Panc1 (cell line): Measurements from ENCODE around the gene ITPR3. TPM values are rescaled to one million over a fixed set of nuclear protein-coding genes. Genes with fewer than 3 reads are reported as not detected.

ENCODE experiments used
- ATAC-seq: fragments of 200-7000 bp; cut with Tn5 transposase; 2 replicates; pipeline ENCODE4 v1.9.1; 2020; ENCODE audit warnings: mild to moderate bottlenecking, moderate library complexity
- BruUV-seq: library from RNA; stranded (reverse); fragments of 400-500 nt; replicated peaks from 2 replicates; lab custom pipeline; 2021; lab: Mats Ljungman, UMichigan
- CTCF ChIA-PET: fragments of 300-600 bp; sonication (Branson Sonifier 250); formaldehyde crosslinking; loops from one replicate; lab custom pipeline; 2022; ENCODE audit warnings: antibody characterized with exemption; lab: Charles Lee
- POLR2A ChIA-PET: fragments of 300-600 bp; sonication (Branson Sonifier 250); formaldehyde crosslinking; loops from one replicate; lab custom pipeline; 2022; ENCODE audit warnings: antibody characterized with exemption; lab: Charles Lee
- DNase-seq: peaks from one replicate; pipeline ENCODE4 v3.0.0-alpha.2; 2010; ENCODE audit warnings: low read depth, low spot score
- H3K27ac ChIP-seq: 2 replicates; pipeline ENCODE4 v1.5.1; 2011; ENCODE audit warnings: mild to moderate bottlenecking, low read length, inconsistent platforms
- H3K27me3 ChIP-seq: fragments of 200-500 bp; sonication (Bioruptor generic); 2 replicates; pipeline ENCODE4 v1.6.0; 2014; ENCODE audit warnings: low read length, inconsistent platforms; ENCODE audit not compliant: control insufficient read depth, insufficient read depth
- H3K36me3 ChIP-seq: fragments of 200-500 bp; sonication (Bioruptor generic); 2 replicates; pipeline ENCODE4 v1.5.1; 2014; ENCODE audit warnings: inconsistent platforms, mild to moderate bottlenecking, low read length, moderate library complexity; ENCODE audit not compliant: control insufficient read depth, insufficient read depth
- H3K4me1 ChIP-seq: 2 replicates; pipeline ENCODE4 v1.5.1; 2011; ENCODE audit warnings: inconsistent platforms, mild to moderate bottlenecking, low read length, moderate library complexity; ENCODE audit not compliant: control insufficient read depth, insufficient read depth
- H3K4me3 ChIP-seq, 2 experiments: 2 replicates each; pipeline ENCODE4 v1.5.1; 2011 to 2012; ENCODE audit warnings: low read depth in 2 of 2, low read length in 2 of 2, mild to moderate bottlenecking in 2 of 2, inconsistent platforms in 1 of 2, moderate library complexity in 1 of 2
- H3K9me3 ChIP-seq: fragments of 200-500 bp; sonication (Bioruptor generic); 2 replicates; pipeline ENCODE4 v1.5.1; 2014; ENCODE audit warnings: low read depth, mild to moderate bottlenecking, inconsistent platforms, low read length, moderate library complexity; ENCODE audit not compliant: control insufficient read depth, insufficient read depth
- CTCF ChIP-seq: fragments of 450-650 bp; IDR thresholded peaks from 2 replicates; pipeline ENCODE4 v1.5.1; 2017; ENCODE audit warnings: mild to moderate bottlenecking
- POLR2AphosphoS5 ChIP-seq: IDR thresholded peaks from 2 replicates; pipeline ENCODE4 v1.6.1; 2012; ENCODE audit warnings: mild to moderate bottlenecking, low read depth, low read length, moderate library complexity
- REST ChIP-seq, 2 experiments: IDR thresholded peaks; 2 replicates each; pipeline ENCODE4 v1.6.1; 2011 to 2012; ENCODE audit warnings: low read depth in 2 of 2, control low read depth in 1 of 2, low read length in 1 of 2, mild to moderate bottlenecking in 1 of 2, moderate library complexity in 1 of 2; ENCODE audit not compliant: insufficient read depth in 1 of 2
- SIN3A ChIP-seq: IDR thresholded peaks from 2 replicates; pipeline ENCODE4 v1.6.1; 2012; ENCODE audit warnings: low read depth, mild to moderate bottlenecking, low read length, moderate library complexity, borderline replicate concordance; ENCODE audit not compliant: insufficient read depth
- TCF7L2 ChIP-seq: IDR thresholded peaks from 2 replicates; pipeline ENCODE4 v1.6.1; 2011; ENCODE audit warnings: mild to moderate bottlenecking, low read depth, low read length, inconsistent platforms
- in situ Hi-C: cut with HindIII; loops from 2 replicates; pipeline ENCODE4 v1.10.0; 2016; ENCODE audit warnings: low sequenced_read_pairs, low pct_unique_long_range_greater_than_20kb
- intact Hi-C: fragments of 100-400 bp; cut with micrococcal nuclease; formaldehyde crosslinking; loops from one replicate; pipeline ENCODE4 v1.10.0; 2022; ENCODE audit not compliant: unreplicated experiment
- total RNA-seq: library from RNA; stranded (reverse); gene quantifications from one replicate; pipeline ENCODE4 v1.2.1, GENCODE V29; 2021; ENCODE audit not compliant: unreplicated experiment

Gene ITPR3
- total RNA-seq, 1 experiment from 2014 or later = 65.8 TPM

- no peaks in the 10 kb centered on the region for H3K9me3 ChIP-seq
- BruUV-seq = no TSS peak
- H3K27me3 ChIP-seq = no peaks in the 10 kb centered on the region
- CTCF ChIA-PET = no interaction called here
- H3K36me3 ChIP-seq = no peaks in the 10 kb centered on the region
- intact Hi-C loops (no loop called here), in situ Hi-C loops (no loop called here)
- no peak overlapping the region for H3K27ac ChIP-seq
- TF ChIP-seq POLR2AphosphoS5 = no peak
- no peak for TF ChIP-seq CTCF
- no peak for TF ChIP-seq TCF7L2
- no peak for TF ChIP-seq SIN3A
- no peak for TF ChIP-seq REST (IDR thresholded peaks at IDR 0.05; ENCODE audit: insufficient read depth in 1 of 2, low read depth in 2 of 2, low read length in 1 of 2)
- DNase-seq = no peak
- no peaks in the 10 kb centered on the region for H3K4me1 ChIP-seq
- H3K4me3 ChIP-seq = no peak overlapping the region
- no peak for ATAC-seq
- POLR2A ChIA-PET = no interaction called here
These were observed 30.9 kb downstream of the ITPR3 start for GRCh38 chr6:33652002-33652401.

- H3K27ac ChIP-seq = no peak overlapping the region
- no peak for ATAC-seq
These were observed 33.9 kb downstream of the ITPR3 start for GRCh38 chr6:33654831-33655554.

More at GRCh38 chr6:33654831-33655554, 33.9 kb downstream of the ITPR3 start:
- no peaks in the 10 kb centered on the region for H3K36me3 ChIP-seq
- H3K4me1 ChIP-seq = no peaks in the 10 kb centered on the region
- TF ChIP-seq POLR2AphosphoS5 = no peak
- TF ChIP-seq REST (IDR thresholded peaks at IDR 0.05; ENCODE audit: insufficient read depth in 1 of 2, low read depth in 2 of 2, low read length in 1 of 2) = no peak
- TF ChIP-seq CTCF = no peak
- TF ChIP-seq TCF7L2 = no peak
- no peak for TF ChIP-seq SIN3A
- no peak for DNase-seq
- POLR2A ChIA-PET = no interaction called here
- in situ Hi-C loops = no loop called here
- intact Hi-C loops = no loop called here
- TSS peak; percentile 24 for BruUV-seq
- CTCF ChIA-PET = no interaction called here
- no peak overlapping the region for H3K4me3 ChIP-seq
- H3K9me3 ChIP-seq = no peaks in the 10 kb centered on the region
- no peaks in the 10 kb centered on the region for H3K27me3 ChIP-seq
